ENCODE results near the gene ZSCAN21.
A peak's percentile ranks its signal among the peaks of the same experiment; 100 is the strongest.

ZSCAN21 gene

DNA sequence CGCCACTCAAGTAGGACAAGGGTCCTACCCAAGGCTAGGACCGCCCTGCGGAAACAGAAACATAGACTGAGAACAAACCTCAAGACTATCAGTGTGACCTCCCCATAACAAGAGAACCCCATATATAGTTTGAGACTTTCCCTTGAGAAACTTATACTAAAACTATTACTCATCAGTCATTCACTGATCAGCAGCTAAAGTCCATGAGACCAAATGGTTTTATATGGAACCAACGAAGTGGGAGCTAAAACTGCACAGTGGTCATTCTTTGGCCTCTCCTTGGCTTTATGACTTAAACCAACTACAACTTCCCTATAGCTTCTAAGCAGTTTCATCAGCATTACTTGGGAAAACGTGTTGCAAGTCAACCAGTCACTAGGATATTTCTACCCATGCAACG is 13.7 kb upstream of the ZSCAN21 start:
- Histone ChIP-seq H3K9ac (ENCODE audit: low read length) (no peak overlapping the region), H3K4me3 (ENCODE audit: low read length) (no peak overlapping the region), H3K27ac (ENCODE audit: low read depth, low read length) (no peak overlapping the region), H3K36me3 (ENCODE audit: control insufficient read depth, insufficient read depth, low read length) (peaks cover 10% of the 10 kb centered on the region), H3K27me3 (ENCODE audit: control insufficient read depth, insufficient read depth, low read length) (no peaks in the 10 kb centered on the region), H3K4me1 (ENCODE audit: control insufficient read depth, insufficient read depth, low read length) (no peaks in the 10 kb centered on the region)

DNA sequence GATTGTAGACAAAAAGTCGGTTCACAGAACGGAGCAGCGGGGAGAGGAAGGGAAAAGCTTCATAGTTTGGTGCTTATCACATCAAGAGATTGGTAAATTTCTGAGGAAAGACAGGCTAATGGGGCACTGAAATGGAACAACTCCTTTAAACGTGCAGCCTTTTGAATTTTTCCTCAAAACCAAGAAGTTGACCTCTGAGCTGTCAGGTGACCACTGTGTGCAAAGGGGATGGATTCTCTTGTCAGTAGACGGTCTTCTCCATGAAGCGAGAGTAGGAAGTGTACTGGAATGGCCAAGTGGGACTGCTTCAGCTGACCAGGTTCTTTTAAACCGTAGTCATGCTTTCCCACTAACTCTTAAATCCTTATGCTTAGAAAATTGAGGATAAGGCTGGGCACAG is 11.2 kb upstream of the ZSCAN21 start:
- Histone ChIP-seq H3K27me3 (ENCODE audit: control insufficient read depth, insufficient read depth, low read length) (no peaks in the 10 kb centered on the region), H3K4me3 (ENCODE audit: low read length) (no peak overlapping the region), H3K36me3 (ENCODE audit: control insufficient read depth, insufficient read depth, low read length) (peaks cover 8% of the 10 kb centered on the region), H3K9ac (ENCODE audit: low read length) (no peak overlapping the region), H3K4me1 (ENCODE audit: control insufficient read depth, insufficient read depth, low read length) (no peaks in the 10 kb centered on the region), H3K27ac (ENCODE audit: low read depth, low read length) (no peak overlapping the region)

DNA sequence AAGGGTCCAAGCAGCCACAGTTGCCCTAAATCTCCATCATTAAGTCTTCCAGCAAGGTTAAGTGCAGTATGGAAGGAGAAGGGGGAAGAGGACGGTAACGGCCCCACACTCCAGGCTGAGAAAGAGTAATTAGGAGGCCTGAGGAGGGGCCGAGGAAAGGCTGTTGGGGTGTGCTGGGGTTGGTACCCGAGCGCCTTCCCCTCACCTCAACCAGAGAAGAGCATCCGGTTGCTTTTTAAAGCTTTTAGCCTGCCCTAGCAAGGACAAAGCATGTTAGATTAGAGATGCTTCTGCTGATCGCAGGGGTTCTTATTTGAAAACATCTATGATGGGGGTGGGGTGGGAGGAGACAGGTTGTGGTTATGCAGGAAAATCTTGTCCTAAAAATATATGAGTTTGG is 9.0 kb upstream of the ZSCAN21 start:
- Histone ChIP-seq H3K4me1 (ENCODE audit: control insufficient read depth, insufficient read depth, low read length) (no peaks in the 10 kb centered on the region), H3K9ac (ENCODE audit: low read length) (no peak overlapping the region), H3K4me3 (ENCODE audit: low read length) (no peak overlapping the region), H3K27me3 (ENCODE audit: control insufficient read depth, insufficient read depth, low read length) (no peaks in the 10 kb centered on the region), H3K36me3 (ENCODE audit: control insufficient read depth, insufficient read depth, low read length) (no peaks in the 10 kb centered on the region), H3K27ac (ENCODE audit: low read depth, low read length) (no peak overlapping the region)

DNA sequence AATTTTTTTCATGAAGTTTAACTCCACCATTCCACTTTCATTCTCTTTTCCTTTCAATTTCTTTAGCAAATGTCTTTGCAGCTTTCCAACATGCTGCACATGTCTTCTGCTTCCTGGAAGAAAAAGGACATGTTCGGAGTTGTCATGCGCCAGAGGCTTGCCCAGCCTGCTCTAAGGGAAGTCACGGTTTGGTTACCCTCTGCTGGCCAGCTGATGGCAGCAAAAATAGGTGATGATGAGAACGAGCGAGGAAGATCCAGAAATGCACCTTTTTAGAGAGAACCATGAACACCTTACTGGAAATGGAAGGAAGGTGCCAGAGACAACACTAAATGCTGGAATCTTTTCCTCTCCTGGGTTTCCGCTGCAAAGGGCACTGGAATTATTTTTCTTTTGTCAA is 4.9 kb upstream of the ZSCAN21 start:
- Histone ChIP-seq H3K27ac (ENCODE audit: low read depth, low read length) (no peak overlapping the region), H3K36me3 (ENCODE audit: control insufficient read depth, insufficient read depth, low read length) (no peaks in the 10 kb centered on the region), H3K4me3 (ENCODE audit: low read length) (no peak overlapping the region), H3K27me3 (ENCODE audit: control insufficient read depth, insufficient read depth, low read length) (no peaks in the 10 kb centered on the region), H3K9ac (ENCODE audit: low read length) (no peak overlapping the region), H3K4me1 (ENCODE audit: control insufficient read depth, insufficient read depth, low read length) (no peaks in the 10 kb centered on the region)

DNA sequence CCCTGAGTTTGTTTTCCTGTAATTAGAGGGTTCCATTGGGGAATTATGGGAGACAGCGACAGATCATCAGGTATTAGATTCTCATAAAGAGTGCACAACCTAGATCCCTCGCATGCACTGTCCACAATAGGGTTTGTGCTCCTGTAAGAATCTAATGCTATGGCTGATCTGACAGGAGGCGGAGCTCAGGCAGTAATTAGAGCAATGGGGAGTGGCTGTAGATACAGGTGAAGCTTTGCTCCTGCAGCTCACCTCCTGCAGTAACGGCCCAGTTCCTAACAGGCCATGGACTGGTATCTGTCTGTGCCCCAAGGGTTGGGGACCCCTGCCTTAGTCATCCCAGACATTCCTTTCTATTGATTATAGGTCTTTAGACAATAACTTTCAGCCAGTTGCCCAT is 894 bp upstream of the ZSCAN21 start:
- Histone ChIP-seq H3K9ac (ENCODE audit: low read length) (no peak overlapping the region), H3K27ac (ENCODE audit: low read depth, low read length) (no peak overlapping the region), H3K4me1 (ENCODE audit: control insufficient read depth, insufficient read depth, low read length) (peaks cover 2% of the 10 kb centered on the region), H3K4me3 (ENCODE audit: low read length) (peak overlapping the region; percentile 87), H3K36me3 (ENCODE audit: control insufficient read depth, insufficient read depth, low read length) (no peaks in the 10 kb centered on the region), H3K27me3 (ENCODE audit: control insufficient read depth, insufficient read depth, low read length) (no peaks in the 10 kb centered on the region)

DNA sequence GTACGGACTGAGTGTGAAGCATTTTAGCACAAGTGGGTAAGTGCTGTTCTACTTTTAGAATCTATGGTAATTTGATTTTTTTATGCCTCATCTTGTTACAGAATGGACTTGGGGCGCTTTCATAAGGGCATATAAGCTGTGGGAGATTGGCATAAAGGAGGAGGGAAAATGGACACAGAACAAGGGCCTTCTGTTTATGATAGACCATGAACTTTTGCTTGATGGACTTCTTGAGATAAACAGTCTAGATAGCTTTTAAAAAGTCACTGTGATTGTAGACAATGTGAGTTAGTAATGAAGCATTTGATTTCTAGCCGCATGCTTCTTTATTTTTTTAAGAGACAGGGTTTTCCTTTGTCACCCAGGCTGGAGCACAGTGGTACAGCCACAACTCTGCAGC is 2.0 kb downstream of the ZSCAN21 start:
- Histone ChIP-seq H3K4me3 (ENCODE audit: low read length) (no peak overlapping the region), H3K36me3 (ENCODE audit: control insufficient read depth, insufficient read depth, low read length) (no peaks in the 10 kb centered on the region), H3K4me1 (ENCODE audit: control insufficient read depth, insufficient read depth, low read length) (peaks cover 2% of the 10 kb centered on the region), H3K27me3 (ENCODE audit: control insufficient read depth, insufficient read depth, low read length) (no peaks in the 10 kb centered on the region), H3K9ac (ENCODE audit: low read length) (no peak overlapping the region), H3K27ac (ENCODE audit: low read depth, low read length) (no peak overlapping the region)

DNA sequence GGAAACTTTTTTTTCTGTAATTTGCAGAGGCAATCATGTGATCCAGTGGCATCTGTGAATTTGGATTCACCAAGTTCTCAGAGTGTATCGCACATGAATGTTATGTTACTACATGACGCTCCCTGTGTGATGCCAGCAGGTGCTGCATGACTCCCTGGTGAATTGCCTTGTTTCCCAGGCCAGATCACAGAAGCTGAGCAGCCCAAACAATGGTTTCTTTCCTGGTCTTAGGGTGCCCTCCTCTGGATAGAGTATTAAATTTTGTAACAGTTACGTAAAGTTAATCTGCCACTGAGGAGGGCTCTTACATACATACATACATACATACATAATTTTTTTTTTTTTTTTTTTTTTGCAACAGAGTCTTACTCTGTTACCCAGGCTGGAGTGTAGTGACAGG is 3.6 kb downstream of the ZSCAN21 start:
- no peak overlapping the region for H3K27ac ChIP-seq (ENCODE audit: low read depth, low read length)

DNA sequence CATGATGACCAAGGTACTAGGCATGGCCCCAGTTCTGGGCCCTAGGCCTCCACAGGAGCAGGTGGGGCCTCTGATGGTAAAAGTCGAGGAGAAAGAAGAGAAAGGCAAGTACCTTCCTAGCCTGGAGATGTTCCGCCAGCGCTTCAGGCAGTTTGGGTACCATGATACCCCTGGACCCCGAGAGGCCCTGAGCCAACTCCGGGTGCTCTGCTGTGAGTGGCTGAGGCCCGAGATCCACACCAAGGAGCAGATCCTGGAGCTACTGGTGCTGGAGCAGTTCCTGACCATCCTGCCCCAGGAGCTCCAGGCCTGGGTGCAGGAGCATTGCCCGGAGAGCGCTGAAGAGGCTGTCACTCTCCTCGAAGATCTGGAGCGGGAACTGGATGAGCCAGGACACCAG is 7.4 kb downstream of the ZSCAN21 start:
- Histone ChIP-seq H3K27ac (ENCODE audit: low read depth, low read length) (no peak overlapping the region), H3K9ac (ENCODE audit: low read length) (no peak overlapping the region), H3K4me1 (ENCODE audit: control insufficient read depth, insufficient read depth, low read length) (peaks cover 2% of the 10 kb centered on the region), H3K36me3 (ENCODE audit: control insufficient read depth, insufficient read depth, low read length) (peaks cover 21% of the 10 kb centered on the region), H3K4me3 (ENCODE audit: low read length) (no peak overlapping the region), H3K27me3 (ENCODE audit: control insufficient read depth, insufficient read depth, low read length) (no peaks in the 10 kb centered on the region)

More for the DNA sequence above, 3.6 kb downstream of the ZSCAN21 start:
- H3K36me3 ChIP-seq (ENCODE audit: control insufficient read depth, insufficient read depth, low read length): peaks cover 12% of the 10 kb centered on the region
- no peaks in the 10 kb centered on the region for H3K27me3 ChIP-seq (ENCODE audit: control insufficient read depth, insufficient read depth, low read length)
- no peak overlapping the region for H3K9ac ChIP-seq (ENCODE audit: low read length)
- no peak overlapping the region for H3K4me3 ChIP-seq (ENCODE audit: low read length)
- H3K4me1 ChIP-seq (ENCODE audit: control insufficient read depth, insufficient read depth, low read length): peaks cover 2% of the 10 kb centered on the region

DNA sequence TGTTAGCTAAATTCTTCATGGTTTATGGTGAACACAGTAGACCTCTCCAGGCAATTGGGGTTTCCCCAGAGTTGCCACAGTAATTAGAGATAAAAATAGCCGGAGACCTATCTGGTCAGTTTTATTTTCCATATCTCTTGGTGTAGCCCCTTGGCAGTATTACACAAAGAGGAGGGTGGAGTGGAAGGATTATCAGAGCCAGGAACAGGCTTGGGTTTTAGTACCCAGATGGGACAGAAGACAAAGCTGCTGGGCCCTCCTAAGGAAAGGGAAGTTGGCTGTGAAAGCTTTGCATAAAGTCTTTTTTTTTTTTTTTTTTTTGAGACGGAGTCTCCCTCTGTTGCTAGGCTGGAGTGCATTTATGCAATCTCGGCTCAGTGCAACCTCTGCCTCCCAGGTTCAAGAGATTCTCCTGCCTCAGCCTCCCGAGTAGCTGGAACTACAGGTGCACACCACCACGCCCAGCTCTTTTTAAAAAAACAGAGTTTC is 9.7 kb downstream of the ZSCAN21 start:
- Histone ChIP-seq H3K27me3 (ENCODE audit: control insufficient read depth, insufficient read depth, low read length) (no peaks in the 10 kb centered on the region), H3K4me3 (ENCODE audit: low read length) (no peak overlapping the region), H3K4me1 (ENCODE audit: control insufficient read depth, insufficient read depth, low read length) (no peaks in the 10 kb centered on the region), H3K9ac (ENCODE audit: low read length) (no peak overlapping the region), H3K36me3 (ENCODE audit: control insufficient read depth, insufficient read depth, low read length) (peaks cover 25% of the 10 kb centered on the region), H3K27ac (ENCODE audit: low read depth, low read length) (no peak overlapping the region)

DNA sequence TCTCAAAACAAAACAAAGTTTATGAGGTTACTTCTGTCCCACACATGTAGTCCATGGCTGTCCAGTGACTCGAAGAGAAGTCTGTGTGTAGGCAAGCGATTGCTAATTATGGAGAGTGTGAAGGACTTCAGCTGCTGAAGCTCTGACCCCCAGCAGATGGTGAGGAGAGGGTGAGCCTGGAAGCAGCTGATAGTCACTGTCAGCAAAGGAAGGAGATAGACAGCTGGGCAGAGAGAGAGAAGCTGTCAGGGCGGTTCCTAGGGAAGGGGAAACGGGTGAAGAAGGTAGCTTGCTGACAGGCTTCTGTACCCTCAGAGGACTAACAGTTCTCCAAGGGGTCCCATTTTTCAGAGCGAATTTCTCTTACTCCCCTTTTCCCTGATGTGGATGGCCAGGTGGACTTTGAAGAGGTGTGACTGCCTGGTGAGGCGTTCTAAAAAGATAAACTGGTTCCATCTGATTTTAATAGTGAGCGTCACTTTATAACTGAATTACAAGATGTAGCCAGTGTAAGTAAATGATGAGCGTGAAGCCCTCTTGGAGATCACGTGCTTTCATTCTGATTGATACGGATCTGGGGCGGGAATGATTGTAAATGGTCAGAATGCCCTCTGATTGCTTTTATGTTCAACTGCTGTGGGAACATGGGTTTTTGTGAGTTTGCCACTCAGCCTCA is 12.1 kb downstream of the ZSCAN21 start:
- Histone ChIP-seq H3K4me1 (ENCODE audit: control insufficient read depth, insufficient read depth, low read length) (peaks cover 10% of the 10 kb centered on the region), H3K36me3 (ENCODE audit: control insufficient read depth, insufficient read depth, low read length) (peaks cover 29% of the 10 kb centered on the region)

DNA sequence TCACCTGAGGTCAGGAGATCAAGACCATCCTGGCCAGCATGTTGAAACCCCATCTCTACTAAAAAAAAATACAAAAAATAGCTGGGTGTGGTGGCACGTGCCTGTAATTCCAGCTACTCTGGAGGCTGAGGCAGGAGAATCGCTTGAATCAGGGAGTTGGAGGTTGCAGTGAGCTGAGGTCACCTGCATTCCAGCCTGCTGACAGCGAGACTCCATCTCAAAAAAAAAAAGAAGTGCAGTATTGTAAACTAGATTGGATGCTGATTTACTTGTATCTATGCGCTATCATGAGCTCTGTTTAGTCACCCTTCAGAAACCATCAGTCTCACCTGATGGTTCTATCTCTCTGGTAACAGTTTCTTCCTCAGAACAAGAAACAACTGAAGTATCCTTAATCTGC is 13.8 kb downstream of the ZSCAN21 start:
- Histone ChIP-seq H3K27ac (ENCODE audit: low read depth, low read length) (no peak overlapping the region), H3K4me3 (ENCODE audit: low read length) (no peak overlapping the region), H3K36me3 (ENCODE audit: control insufficient read depth, insufficient read depth, low read length) (peaks cover 16% of the 10 kb centered on the region), H3K9ac (ENCODE audit: low read length) (no peak overlapping the region), H3K27me3 (ENCODE audit: control insufficient read depth, insufficient read depth, low read length) (no peaks in the 10 kb centered on the region), H3K4me1 (ENCODE audit: control insufficient read depth, insufficient read depth, low read length) (peaks cover 10% of the 10 kb centered on the region)

More for the DNA sequence above, 12.1 kb downstream of the ZSCAN21 start:
- no peaks in the 10 kb centered on the region for H3K27me3 ChIP-seq (ENCODE audit: control insufficient read depth, insufficient read depth, low read length)
- H3K9ac ChIP-seq (ENCODE audit: low read length): no peak overlapping the region
- no peak overlapping the region for H3K27ac ChIP-seq (ENCODE audit: low read depth, low read length)
- H3K4me3 ChIP-seq (ENCODE audit: low read length): no peak overlapping the region

DNA sequence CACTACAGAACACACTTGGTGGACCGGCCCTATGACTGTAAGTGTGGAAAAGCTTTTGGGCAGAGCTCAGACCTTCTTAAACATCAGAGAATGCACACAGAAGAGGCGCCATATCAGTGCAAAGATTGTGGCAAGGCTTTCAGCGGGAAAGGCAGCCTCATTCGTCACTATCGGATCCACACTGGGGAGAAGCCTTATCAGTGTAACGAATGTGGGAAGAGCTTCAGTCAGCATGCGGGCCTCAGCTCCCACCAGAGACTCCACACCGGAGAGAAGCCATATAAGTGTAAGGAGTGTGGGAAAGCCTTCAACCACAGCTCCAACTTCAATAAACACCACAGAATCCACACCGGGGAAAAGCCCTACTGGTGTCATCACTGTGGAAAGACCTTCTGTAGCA is 14.6 kb downstream of the ZSCAN21 start:
- H3K4me1 ChIP-seq (ENCODE audit: control insufficient read depth, insufficient read depth, low read length): peaks cover 10% of the 10 kb centered on the region
- peaks cover 11% of the 10 kb centered on the region for H3K36me3 ChIP-seq (ENCODE audit: control insufficient read depth, insufficient read depth, low read length)
- no peak overlapping the region for H3K27ac ChIP-seq (ENCODE audit: low read depth, low read length)
- H3K4me3 ChIP-seq (ENCODE audit: low read length): no peak overlapping the region
- no peak overlapping the region for H3K9ac ChIP-seq (ENCODE audit: low read length)
- no peaks in the 10 kb centered on the region for H3K27me3 ChIP-seq (ENCODE audit: control insufficient read depth, insufficient read depth, low read length)

DNA sequence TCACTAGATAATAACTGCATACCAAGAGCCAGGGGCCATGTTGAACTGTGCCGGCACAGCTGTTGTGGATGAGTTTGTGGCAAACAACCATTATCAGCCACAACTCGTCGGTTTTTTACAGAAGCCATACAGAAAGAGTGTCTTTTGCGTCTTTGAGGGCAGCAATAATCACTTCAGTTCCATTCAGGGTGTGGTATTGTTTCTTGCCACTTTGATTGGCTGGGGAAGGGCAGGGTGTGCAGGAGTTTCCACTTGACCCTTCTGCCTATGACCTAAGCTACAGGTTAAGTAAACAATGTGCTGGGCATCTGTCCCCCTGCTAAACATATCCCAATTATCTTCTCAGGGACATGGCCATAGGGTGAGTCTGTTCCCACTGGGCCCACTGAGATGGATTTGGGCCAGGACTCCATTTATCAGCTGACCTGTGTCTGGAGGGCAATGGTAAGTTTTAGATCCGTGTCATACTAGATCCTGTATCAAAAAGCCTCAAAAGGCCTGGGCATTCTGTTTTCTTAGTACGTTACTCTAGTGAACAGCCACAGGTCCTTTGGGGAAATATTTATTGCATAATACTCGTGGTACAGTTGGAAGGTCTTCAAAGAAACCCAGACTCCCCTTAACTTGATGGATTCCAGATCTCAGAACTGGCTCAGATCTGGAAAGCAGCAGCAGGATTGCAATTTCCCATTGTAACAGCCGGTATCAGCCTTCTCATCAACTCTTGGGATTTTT is 16.0 kb downstream of the ZSCAN21 start:
- peaks cover 22% of the 10 kb centered on the region for H3K36me3 ChIP-seq (ENCODE audit: control insufficient read depth, insufficient read depth, low read length)

More for the DNA sequence above, 16.0 kb downstream of the ZSCAN21 start:
- H3K4me3 ChIP-seq (ENCODE audit: low read length): no peak overlapping the region
- H3K27ac ChIP-seq (ENCODE audit: low read depth, low read length): peak overlapping the region; percentile 80
- H3K9ac ChIP-seq (ENCODE audit: low read length): no peak overlapping the region
- no peaks in the 10 kb centered on the region for H3K27me3 ChIP-seq (ENCODE audit: control insufficient read depth, insufficient read depth, low read length)
- peaks cover 10% of the 10 kb centered on the region for H3K4me1 ChIP-seq (ENCODE audit: control insufficient read depth, insufficient read depth, low read length)

Measured in rectal smooth muscle tissue (tissue), 1 donor.